DOHH2 (cell line): ENCODE measurements around the gene PACRG.

Experiments used
- CTCF ChIP-seq: fragments of 200-600 bp; sonication (generic); IDR thresholded peaks from one replicate; pipeline ENCODE4 v1.5.1; 2014; ENCODE audit warnings: antibody characterized with exemption, mild to moderate bottlenecking, low read depth, low read length; ENCODE audit not compliant: poor library complexity, severe bottlenecking
- EZH2phosphoT487 ChIP-seq: fragments of 200-600 bp; sonication (generic); IDR thresholded peaks from 2 replicates; pipeline ENCODE4 v1.6.1; 2017; ENCODE audit warnings: borderline replicate concordance, mild to moderate bottlenecking, antibody characterized with exemption, low read length, moderate library complexity, mixed read lengths

- no peak for TF ChIP-seq CTCF
- no peak for TF ChIP-seq EZH2phosphoT487
Observed at GRCh38 chr6:163181666-163182180, 453.9 kb downstream of the PACRG start.
